Measurements from ENCODE around the gene CD79B.
"Not testable (repeated sequence)": the region's sequence is repeated elsewhere in the genome, so short reads cannot be mapped to it uniquely, and the experiment has no call there.

The CD79B gene

DNA sequence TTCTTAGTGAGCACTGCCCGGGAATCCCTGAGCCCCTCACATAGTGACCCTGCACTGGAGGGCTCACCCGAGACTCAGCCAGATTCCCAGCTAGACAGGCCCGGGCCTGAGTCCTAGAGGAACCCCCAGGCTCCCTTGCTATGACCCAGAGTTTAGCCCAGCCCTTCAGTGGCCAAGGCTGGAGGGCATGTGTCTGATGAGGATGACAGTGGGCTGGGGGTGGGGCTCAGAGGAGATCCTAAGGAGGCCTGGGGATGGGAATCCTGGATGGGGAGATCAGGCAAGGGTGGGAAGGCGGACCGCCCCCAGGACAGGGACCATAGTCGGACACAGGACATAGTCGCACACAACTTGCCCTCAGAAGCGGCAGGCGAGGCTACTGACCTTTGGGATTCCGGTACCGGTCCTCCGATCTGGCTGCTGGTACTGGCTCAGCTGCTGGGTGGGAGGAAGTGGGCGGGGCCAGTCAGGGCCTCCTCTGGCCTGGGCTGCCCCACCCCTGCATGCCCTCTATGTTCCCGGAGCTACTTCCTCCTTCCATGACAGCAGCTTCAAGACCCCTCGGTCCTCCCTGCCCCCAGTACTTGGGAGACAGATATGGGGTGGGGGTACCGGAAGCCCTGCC is 1.1 kb downstream of the CD79B start:
- DNase-seq (ENCODE audit: low read depth): no peak

DNA sequence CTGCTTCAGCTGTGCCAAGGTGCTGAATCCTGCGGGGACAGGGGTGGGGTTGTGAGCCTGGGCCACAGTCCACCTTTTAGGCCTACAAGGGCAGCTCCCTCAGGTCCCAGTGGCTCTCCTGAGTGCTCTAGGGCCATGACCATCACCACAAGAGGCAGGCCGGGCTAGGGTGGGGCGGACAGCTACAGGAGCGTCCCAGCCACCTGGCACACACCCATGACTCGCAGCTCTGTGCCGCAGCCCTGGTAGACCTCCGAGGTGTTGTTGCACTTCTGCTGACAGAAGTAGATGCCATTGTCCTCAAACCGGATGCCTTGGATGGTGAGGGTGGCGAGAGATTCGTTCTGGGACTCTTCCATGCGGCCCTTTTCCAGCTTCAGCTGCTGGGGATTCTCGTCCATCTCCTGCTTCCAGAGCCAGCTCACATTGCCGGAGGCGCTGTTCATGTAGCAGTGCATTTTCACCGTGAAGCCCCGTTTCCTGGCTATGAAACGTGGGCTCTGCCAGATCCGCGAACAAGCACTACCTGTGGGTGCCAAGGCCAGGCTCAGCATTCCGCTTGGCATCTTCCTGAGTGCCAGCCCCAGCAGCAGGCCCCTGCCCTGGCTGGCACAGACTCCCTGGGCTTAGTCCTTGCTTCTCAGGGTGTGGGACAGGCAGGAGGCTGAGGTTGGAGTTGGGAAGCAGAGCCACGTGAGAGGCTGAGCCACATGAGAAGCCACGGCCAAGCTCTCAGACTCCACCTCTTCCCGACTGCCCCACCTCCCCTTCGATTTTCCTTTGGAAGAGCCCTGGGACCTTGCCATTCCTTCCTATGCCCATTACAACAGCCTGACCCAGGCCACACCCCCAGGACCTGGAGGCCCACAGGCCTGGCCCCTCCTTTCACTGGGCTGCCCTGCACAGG is 2.0 kb downstream of the CD79B start:
- no peak for DNase-seq (ENCODE audit: low read depth)

DNA sequence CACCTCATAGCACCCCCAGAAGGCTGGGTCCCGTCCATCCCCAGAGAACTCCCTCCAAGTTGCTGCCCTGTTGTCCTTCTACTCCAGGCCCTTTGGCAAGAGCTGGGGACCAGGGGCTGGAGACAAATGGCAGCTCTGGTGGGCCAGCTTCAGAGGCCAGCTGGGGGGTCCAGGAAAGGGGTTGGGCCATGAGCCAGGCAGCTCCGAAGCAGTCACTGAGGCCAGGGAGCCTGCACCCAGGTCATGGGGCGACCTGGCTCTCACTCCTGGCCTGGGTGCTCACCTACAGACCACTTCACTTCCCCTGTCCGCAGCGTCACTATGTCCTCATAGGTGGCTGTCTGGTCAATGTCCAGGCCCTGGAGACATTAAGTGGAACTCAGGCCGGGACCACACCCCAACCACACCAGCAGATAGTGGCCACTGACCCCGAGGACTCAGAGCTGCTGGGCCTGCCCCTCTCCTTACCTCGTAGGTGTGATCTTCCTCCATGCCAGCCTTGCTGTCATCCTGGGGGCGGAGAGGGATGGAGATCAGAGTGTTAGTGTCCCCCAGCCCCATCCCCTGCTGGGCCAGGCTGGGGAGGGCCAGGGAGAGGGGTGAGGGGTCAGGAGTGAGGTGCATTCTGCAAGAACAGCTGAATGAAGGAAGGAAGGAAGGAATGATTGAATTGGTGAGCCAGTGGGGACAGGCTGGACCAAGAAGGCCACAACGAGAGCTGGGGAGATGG is 3.0 kb downstream of the CD79B start:
- no peak for DNase-seq (ENCODE audit: low read depth)

DNA sequence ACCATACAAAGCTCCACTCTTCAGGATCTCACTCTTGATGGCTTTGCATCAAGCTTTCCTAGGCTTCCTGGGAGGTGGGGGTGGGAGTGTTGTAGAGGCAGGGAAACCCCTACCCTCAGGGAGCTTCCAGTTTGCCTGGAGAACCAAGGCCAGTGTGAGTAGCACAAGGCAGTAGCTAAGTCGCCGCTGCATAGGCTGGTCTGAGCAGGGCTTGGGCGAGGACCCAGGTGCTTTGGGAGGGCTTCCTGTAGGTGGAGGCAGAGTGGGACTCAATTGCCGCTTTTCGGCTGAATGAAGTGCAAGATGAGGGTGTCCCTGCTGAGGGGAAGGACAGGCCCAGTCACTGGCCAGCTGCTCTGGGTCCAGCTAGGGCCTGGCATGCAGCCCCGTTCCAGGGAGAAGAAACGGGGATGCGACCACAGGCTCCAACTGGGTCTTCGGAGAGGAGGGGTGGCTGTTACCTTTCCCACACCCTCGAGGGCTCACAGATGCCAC is 3.9 kb downstream of the CD79B start:
- no peak for DNase-seq (ENCODE audit: low read depth)

DNA sequence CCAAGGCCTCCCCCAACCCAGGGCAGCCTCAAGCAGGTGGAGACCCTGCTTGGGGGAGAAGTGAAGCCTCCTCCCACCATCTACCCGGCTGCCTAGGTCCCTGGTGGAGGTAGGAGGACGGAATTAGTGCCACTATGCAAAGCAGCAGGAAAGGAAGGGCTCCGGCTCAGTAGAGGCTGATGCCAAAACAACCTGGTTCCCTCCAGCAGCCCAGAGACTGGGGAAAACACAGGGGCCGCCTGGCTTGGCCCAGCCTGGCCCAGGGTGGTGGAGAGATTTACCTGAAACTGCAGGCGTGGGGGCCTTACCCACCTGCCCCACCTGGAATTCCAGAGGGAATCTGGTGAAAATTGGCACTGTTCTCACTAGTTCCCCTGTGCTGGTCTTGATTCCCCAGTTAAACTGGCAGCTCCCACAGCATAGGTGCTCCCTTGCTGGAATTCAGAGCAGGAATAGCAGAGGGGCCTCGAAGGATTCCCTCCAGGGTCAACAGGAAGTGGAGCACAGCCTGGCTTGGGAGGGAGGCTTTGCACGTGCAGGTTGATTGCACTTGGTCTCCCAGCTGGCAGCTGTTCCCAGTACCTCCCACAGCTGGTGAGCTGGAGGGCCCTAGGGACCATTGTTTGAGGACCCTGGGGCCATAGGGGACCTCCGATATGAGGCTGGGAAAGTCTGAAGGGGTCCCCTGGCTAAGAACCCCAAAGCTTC is 4.5 kb downstream of the CD79B start:
- DNase-seq (ENCODE audit: low read depth): no peak

DNA sequence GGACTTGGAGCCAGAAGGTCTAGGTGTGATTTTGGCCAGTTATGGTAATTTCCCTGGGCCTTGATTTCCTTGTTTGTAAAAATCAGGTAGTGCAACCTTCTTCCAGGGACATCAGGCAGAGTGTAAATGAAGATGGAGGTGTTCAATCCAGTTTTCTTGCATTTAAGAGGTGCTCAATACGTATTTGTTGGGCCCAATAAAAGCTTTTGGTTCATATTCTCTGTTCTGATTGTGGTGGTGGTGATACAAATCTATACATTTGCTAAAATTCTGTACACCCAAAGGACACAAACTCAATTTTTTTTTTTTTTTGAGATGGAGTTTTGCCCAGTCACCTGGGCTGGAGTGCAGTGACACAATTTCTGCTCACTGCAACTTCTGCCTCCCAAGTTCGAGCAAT is 6.0 kb downstream of the CD79B start:
- no peak for DNase-seq (ENCODE audit: low read depth)

DNA sequence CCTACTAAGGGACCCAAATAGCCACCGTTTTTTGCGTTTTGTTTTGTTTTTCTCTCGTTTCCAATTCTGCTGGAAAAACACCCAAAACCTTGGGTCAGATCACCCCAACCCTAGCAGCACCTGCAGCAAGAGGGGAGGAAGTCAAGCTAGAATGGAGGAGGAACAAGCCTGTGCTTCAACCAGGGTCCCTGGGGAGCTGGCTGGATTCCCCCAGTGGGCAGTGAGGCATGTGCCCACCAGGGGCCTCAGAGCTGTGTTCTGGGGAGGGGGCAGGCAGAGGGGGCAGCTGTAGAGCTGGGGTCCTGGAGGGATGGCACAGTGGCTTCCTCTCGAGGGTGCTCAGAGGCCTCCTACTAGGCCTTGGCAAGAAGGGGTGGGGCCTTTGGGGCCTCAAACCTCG is 6.5 kb downstream of the CD79B start:
- no peak for DNase-seq (ENCODE audit: low read depth)

DNA sequence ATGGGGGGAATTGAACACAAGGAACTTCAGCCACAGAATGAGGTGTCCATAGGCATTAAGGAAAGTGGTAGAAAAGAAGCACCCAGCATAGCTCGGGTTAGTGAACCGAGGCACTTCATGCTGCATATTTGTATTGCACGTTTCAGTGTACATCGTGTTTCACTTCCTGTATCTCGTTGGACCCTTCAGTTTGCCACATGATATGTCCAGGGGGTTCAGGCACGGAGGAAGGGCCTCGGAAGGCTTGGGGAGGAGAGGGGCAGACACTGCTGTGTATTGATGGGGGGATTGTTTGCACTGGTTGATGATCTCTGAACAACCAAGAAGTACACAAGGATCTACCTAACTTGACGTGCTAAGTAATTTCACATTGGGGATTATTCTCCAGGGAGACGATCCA is 9.7 kb downstream of the CD79B start:
- not testable (repeated sequence) for DNase-seq (ENCODE audit: low read depth)

DNA sequence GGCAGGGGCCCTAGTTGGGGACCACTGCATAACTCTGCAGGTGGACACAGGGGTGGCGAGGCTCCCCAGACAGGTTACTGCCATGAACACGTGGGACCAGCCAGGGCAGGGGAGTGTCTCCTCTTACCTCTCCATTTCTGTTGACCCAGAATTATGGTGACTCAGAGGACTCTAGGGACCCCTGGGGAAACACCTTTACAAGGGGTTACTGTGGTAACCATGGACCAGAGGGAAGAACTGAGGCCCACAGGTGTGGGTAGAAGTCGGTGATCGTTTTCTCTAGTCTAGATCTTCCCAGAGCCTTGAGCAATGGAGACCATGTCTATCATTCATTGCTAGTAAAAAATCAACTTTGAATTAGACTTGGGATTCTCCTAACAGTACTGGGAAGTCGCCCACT is 11.4 kb downstream of the CD79B start:
- not testable (repeated sequence) for DNase-seq (ENCODE audit: low read depth)

DNA sequence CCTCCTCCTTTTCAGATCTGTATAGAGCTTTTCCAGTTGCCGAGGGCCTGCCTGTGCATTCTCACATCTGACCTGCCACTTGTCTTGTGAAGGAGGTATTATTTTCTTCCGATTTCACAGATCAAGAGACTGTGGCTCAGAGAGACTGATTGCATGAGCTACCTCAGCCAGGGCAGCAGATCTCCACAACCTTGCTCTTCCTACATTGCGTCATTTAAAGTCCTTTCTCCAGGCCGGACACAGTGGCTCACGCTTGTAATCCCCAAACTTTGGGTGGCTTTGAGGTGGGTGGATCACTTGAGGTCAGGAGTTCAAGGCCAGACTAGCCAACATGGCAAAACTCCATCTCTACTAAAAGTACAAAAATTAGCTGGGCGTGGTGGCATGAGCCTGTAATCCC is 12.1 kb downstream of the CD79B start:
- DNase-seq (ENCODE audit: low read depth): not testable (repeated sequence)

DNA sequence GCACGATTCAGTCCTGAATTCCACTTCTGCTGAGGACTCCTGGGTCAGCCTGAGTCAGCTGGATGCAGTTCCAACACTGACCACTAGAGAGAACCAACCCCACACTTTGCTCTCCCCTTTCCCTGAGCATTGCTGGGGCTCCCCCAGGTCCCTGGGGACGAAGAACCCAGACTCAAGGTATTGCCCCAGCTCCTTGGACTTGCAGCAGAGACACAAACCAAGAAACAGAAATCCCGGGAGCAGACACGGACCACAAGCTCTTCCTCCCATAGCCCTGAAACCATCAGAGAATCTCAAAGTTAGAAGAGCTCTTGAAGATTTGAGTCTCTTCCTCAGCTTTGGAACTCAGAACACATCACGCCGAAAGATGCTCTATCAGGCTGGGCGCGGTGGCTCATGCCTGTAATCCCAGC is 12.8 kb downstream of the CD79B start:
- DNase-seq (ENCODE audit: low read depth): peak; percentile 42

DNA sequence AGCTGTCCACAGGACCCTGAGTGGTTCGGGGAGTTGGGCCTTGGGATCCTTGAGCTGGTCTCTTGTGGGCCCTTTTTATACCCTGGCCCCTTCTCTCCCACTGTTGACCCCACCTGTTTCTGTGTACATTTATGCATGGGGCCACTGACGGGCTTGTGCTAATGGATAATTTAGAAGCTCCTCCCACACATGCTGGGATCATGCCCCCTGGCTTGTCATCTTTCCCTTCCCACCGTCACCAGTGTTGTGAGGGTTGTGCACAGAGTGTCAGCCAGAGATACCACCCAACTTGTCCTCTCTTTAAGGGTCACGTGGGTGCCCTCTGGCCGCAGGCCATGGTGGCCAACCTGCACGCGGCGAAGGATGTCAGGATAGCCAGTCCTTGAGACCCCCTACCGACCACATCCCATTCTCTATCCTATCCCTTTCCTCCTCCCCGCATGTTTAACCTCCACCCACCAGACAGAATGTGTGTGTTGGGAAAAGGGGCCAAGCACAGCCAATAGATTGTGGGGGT is 13.3 kb downstream of the CD79B start, which contains the start of gene GH1:
Gene GH1, minus strand, starts transcription at position 51 of the 517 bp plus-strand sequence. CDS start 63 bp downstream, outside the sequence.
- not testable (repeated sequence) for DNase-seq (ENCODE audit: low read depth)

DNA sequence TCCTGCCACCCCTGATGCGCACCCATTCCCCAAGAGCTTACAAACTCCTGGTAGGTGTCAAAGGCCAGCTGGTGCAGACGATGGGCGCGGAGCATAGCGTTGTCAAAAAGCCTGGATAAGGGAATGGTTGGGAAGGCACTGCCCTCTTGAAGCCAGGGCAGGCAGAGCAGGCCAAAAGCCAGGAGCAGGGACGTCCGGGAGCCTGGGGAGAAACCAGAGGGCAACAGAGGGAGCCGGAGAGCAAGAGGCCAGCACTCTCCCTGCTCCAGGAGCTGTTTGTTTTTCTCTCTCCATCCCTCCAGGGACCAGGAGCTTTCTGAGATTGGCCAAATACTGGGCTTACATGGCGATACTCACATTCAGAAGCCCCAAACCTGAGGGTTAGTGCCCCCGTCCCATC is 13.8 kb downstream of the CD79B start:
- no peak for DNase-seq (ENCODE audit: low read depth)

DNA sequence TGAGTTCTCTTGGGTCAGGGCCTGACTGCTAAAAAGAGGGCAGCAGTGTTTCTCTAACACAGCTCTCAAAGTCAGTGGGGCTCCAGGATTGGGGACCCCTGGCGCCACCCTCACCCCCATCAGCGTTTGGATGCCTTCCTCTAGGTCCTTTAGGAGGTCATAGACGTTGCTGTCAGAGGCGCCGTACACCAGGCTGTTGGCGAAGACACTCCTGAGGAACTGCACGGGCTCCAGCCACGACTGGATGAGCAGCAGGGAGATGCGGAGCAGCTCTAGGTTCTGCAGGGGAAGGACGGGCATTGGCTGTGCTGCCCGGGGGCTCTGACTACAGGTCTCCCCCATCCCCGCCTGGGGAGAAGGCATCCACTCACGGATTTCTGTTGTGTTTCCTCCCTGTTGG is 14.5 kb downstream of the CD79B start:
- DNase-seq (ENCODE audit: low read depth): no peak

DNA sequence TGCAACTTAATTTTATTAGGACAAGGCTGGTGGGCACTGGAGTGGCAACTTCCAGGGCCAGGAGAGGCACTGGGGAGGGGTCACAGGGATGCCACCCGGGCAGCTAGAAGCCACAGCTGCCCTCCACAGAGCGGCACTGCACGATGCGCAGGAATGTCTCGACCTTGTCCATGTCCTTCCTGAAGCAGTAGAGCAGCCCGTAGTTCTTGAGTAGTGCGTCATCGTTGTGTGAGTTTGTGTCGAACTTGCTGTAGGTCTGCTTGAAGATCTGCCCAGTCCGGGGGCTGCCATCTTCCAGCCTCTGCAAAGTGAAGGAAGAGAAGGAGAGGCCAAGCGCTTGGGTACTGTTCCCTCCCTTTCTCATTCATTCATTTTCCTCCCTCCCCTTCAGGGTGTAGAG is 14.9 kb downstream of the CD79B start:
- not testable (repeated sequence) for DNase-seq (ENCODE audit: low read depth)

DNA sequence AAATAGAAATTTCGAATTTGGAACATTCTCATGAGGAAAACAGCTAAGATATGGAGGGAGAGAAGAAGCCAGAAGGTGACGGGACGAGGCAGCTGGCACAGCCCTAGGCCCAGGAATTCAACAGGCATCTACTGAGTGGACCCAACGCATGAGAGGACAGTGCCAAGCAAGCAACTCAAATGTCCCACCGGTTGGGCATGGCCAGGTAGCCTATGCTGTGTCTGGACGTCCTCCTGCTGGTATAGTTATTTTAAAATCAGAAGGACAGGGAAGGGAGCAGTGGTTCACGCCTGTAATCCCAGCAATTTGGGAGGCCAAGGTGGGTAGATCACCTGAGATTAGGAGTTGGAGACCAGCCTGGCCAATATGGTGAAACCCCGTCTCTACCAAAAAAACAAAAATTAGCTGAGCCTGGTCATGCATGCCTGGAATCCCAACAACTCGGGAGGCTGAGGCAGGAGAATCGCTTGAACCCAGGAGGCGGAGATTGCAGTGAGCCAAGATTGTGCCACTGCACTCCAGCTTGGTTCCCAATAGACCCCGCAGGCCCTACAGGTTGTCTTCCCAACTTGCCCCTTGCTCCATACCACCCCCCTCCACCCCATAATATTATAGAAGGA is 15.5 kb downstream of the CD79B start:
- no peak for DNase-seq (ENCODE audit: low read depth)

DNA sequence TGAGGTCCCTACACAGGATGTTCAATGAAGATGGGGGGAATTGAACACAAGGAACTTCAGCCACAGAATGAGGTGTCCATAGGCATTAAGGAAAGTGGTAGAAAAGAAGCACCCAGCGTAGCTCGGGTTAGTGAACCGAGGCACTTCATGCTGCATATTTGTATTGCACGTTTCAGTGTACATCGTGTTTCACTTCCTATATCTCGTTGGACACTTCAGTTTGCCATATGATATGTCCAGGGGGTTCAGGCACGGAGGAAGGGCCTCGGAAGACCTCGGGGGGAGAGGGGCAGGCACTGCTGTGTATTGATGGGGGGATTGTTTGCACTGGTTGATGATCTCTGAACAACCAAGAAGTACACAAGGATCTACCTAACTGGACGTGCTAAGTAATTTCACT is 16.4 kb downstream of the CD79B start:
- DNase-seq (ENCODE audit: low read depth): not testable (repeated sequence)

DNA sequence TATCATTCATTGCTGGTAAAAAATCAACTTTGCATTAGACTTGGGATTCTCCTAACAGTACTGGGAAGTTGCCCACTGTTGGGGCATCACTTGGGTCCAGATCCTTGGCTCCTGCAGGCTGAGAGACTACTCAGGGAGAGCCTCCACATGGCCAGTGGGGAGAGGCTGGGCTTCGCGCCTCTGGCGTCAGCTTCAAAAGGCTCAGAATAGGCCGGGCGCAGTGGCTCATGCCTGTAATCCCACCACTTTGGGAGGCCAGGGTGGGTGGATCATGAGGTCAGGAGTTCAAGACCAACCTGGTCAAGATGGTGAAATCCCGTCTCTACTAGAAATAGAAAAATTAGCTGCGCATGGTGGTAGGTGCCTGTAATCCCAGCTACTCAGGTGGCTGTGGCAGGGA is 17.7 kb downstream of the CD79B start:
- no peak for DNase-seq (ENCODE audit: low read depth)

DNA sequence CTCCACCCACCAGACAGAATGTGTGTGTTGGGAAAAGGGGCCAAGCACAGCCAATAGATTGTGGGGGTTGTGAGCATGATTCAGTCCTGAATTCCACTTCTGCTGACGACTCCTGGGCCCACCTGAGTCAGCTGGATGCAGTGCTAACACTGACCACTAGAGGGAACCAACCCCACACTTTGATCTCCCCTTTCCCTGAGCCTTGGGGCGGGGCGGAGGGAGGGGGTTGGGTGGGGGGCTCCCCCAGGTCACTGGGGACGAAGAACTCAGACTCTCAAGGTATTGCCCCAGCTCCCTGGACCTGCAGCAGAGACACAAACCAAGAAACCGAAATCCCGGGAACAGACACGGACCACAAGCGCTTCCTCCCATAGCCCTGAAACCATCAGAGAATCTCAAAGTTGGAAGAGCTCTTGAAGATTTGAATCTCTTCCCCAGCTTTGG is 20.5 kb downstream of the CD79B start:
- peak; percentile 32 for DNase-seq (ENCODE audit: low read depth)

DNA sequence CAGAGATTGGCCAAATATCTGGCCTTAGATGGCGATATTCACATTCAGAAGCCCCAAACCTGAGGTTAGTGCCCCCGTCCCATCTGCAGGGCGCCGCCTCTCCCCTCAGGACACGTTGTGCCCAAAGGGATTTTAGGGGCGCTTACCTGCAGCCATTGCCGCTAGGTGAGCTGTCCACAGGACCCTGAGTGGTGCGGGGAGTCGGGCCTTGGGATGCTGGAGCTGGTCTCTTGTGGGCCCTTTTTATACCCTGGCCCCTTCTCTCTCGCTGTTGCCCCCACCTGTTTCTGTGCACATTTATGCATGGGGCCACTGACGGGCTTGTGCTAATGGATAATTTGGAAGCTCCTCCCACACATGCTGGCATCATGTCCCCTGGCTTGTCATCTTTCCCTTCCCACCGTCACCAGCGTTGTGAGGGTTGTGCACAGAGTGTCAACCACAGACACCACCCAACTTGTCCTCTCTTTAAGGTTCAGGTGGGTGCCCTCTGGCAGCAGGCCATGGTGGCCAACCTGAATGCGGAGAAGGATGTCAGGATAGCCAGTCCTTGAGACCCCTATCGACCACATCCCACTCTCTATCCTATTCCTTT is 21.0 kb downstream of the CD79B start, which contains the start of gene CSHL1:
Gene CSHL1, minus strand, starts transcription at position 218 of the 595 bp plus-strand sequence. Its CDS starts 62 bp downstream, at position 156.
- DNase-seq (ENCODE audit: low read depth): no peak

DNA sequence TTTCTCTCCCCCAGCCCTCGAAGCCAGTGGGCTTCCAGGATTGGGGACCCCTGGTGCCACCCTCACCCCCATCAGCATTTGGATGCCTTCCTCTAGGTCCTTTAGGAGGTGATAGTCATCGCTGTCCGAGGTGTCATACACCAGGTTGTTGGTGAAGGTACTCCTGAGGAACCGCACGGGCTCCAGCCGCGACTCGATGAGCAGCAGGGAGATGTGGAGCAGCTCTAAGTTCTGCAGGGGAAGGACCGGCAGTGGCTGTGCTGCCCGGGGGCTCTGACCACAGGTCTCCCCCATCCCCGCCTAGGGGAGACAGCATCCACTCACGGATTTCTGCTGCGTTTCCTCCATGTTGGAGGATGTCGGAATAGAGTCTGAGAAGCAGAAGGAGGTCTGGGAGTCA is 22.0 kb downstream of the CD79B start:
- DNase-seq (ENCODE audit: low read depth): no peak
